Stomach (tissue), 9 donors: ENCODE results near the gene GIMAP5. TPM values are rescaled to one million over a fixed set of nuclear protein-coding genes. Genes with fewer than 3 reads are reported as not detected.

ENCODE experiments used
- DNase-seq, 2 donors: peaks; one replicate each; pipeline versions ENCODE4 v3.0.0 to v3.0.0-alpha.2; 2013 to 2019
- H3K27ac ChIP-seq, 5 donors: fragments of 200-600 bp in 4 of 5; sonication (generic) in 4 of 5; one replicate each; pipeline ENCODE4 v1.5.1; 2013 to 2019; ENCODE audit warnings: mild to moderate bottlenecking in 1 of 5, moderate library complexity in 1 of 5
- H3K27me3 ChIP-seq, 3 donors: fragments of 200-600 bp; sonication (generic); one replicate each; pipeline ENCODE4 v1.5.1; 2017 to 2019; ENCODE audit warnings: mixed run types in 1 of 3
- H3K36me3 ChIP-seq, 4 donors: fragments of 200-600 bp; sonication (generic); 1 replicate in 3 of 4; 2 replicates in 1 of 4; pipeline ENCODE4 v1.5.1; 2016 to 2019
- H3K4me1 ChIP-seq, 4 donors: fragments of 200-600 bp; sonication (generic); one replicate each; pipeline ENCODE4 v1.5.1; 2016 to 2019
- H3K4me3 ChIP-seq, 4 donors: fragments of 200-600 bp; sonication (generic) in 3 of 4; one replicate each; pipeline ENCODE4 v1.5.1; 2016 to 2019; ENCODE audit warnings: mild to moderate bottlenecking in 1 of 4
- H3K9me3 ChIP-seq, 4 donors: fragments of 200-600 bp; sonication (generic); one replicate each; pipeline ENCODE4 v1.5.1; 2016 to 2019
- EP300 ChIP-seq: sonication (generic); formaldehyde crosslinking; IDR thresholded peaks from one replicate; pipeline ENCODE4 v1.6.1; 2017; ENCODE audit warnings: antibody characterized with exemption
- POLR2A ChIP-seq, 4 donors: fragments of 450-650 bp; IDR thresholded peaks; one replicate each; pipeline ENCODE4 v1.6.1; 2016; ENCODE audit warnings: antibody characterized with exemption in 4 of 4, control low read depth in 2 of 4, mild to moderate bottlenecking in 1 of 4, moderate library complexity in 1 of 4
- POLR2AphosphoS5 ChIP-seq, 3 donors: sonication (generic); formaldehyde crosslinking; IDR thresholded peaks; one replicate each; pipeline ENCODE4 v1.6.1; 2016; ENCODE audit warnings: antibody characterized with exemption in 3 of 3
- WGBS, 5 donors: extraction: QIAGEN DNeasy Blood & Tissue Kit in 3 of 5; methylation state at CpG; one replicate each; pipeline versions ENCODE4 v1.1.5 to v1.1.7; 2013 to 2018; 5-methylcytosine and 5-hydroxymethylcytosine counted together
- intact Hi-C: fragments of 100-400 bp; cut with DNase I; formaldehyde crosslinking; loops from one replicate; pipeline ENCODE4 v1.15.1; 2023; ENCODE audit warnings: low total_unique reads
- polyA plus RNA-seq, 3 donors: library from polyadenylated mRNA; stranded (reverse); fragments of 200-250 nt; gene quantifications; one replicate each; pipeline ENCODE4 v1.2.3, GENCODE V29; 2013
- total RNA-seq, 5 donors: library from RNA; depleted of rRNA; stranded (reverse); fragments of >200 nt; gene quantifications; one replicate each; pipeline versions ENCODE4 v1.1.0 to v1.2.3, GENCODE V29; 2014 to 2016
- TF ChIP-seq, protein P1 (sequence below), 7 experiments: fragments of 450-650 bp in 4 of 7; fragments of 200-600 bp in 3 of 7; sonication (generic) in 3 of 7; IDR thresholded peaks; one replicate each; pipeline ENCODE4 v1.5.1; 2016 to 2019; ENCODE audit warnings: antibody characterized with exemption in 7 of 7, control low read depth in 2 of 7, mild to moderate bottlenecking in 1 of 7
- donor health status: healthy with polysubstance abuse.
- donor health status: Bipolar disorder and iron deficiency.
- donor health status: healthy.

GIMAP5 gene
- total and polyA plus RNA-seq, 8 donors, result 7.0 to 25.2 (median 17.5) TPM

- no peak for DNase-seq
- Histone ChIP-seq H3K36me3 (peaks cover 0 to 22% (median 8%) of the 10 kb centered on the region in 4 donors), H3K4me1 (peaks cover 8 to 25% (median 11%) of the 10 kb centered on the region in 4 donors), H3K27me3 (peaks cover 0 to 5% (median 0%) of the 10 kb centered on the region in 3 donors), H3K9me3 (no peaks in the 10 kb centered on the region), H3K4me3 (peak overlapping the region; percentile 35 to 52 (median 47)), H3K27ac (peak overlapping the region in 4 of 5 donors; percentile 71 to 80 (median 76))
- no peak for TF ChIP-seq EP300
- TF ChIP-seq, protein P1, sequence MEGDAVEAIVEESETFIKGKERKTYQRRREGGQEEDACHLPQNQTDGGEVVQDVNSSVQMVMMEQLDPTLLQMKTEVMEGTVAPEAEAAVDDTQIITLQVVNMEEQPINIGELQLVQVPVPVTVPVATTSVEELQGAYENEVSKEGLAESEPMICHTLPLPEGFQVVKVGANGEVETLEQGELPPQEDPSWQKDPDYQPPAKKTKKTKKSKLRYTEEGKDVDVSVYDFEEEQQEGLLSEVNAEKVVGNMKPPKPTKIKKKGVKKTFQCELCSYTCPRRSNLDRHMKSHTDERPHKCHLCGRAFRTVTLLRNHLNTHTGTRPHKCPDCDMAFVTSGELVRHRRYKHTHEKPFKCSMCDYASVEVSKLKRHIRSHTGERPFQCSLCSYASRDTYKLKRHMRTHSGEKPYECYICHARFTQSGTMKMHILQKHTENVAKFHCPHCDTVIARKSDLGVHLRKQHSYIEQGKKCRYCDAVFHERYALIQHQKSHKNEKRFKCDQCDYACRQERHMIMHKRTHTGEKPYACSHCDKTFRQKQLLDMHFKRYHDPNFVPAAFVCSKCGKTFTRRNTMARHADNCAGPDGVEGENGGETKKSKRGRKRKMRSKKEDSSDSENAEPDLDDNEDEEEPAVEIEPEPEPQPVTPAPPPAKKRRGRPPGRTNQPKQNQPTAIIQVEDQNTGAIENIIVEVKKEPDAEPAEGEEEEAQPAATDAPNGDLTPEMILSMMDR (IDR thresholded peaks at IDR 0.05), result peak in 1 of 7 experiments; percentile 28
- intact Hi-C loops, result no loop called here
Measured at GRCh38 chr7:150739033-150739432, 1.8 kb downstream of the GIMAP5 start.

GRCh38 chr7:150740053-150740452 lies 2.8 kb downstream of the GIMAP5 start:
- no peaks in the 10 kb centered on the region for H3K9me3 ChIP-seq
- intact Hi-C loops, result loop anchor here (10.0 kb wide), 1 partner anchor 265 kb away; no protein-coding TSS in a partner anchor
- peak overlapping the region in 3 of 5 donors; percentile 31 to 80 (median 71) for H3K27ac ChIP-seq
- DNase-seq, result no peak
- H3K27me3 ChIP-seq, result peaks cover 0 to 5% (median 0%) of the 10 kb centered on the region in 3 donors
- TF ChIP-seq EP300, result no peak
- TF ChIP-seq POLR2A (IDR thresholded peaks at IDR 0.05), result no peak
- TF ChIP-seq, protein P1 (IDR thresholded peaks at IDR 0.05), result no peak
- peak in 1 of 3 donors; percentile 17 for TF ChIP-seq POLR2AphosphoS5 (IDR thresholded peaks at IDR 0.05)
- peaks cover 0 to 22% (median 8%) of the 10 kb centered on the region in 4 donors for H3K36me3 ChIP-seq
- 58 to 79% (median 70%) methylated on average over 10 of the region's 10 CpGs for WGBS, 5 donors
- H3K4me1 ChIP-seq, result peaks cover 8 to 34% (median 16%) of the 10 kb centered on the region in 4 donors
- H3K4me3 ChIP-seq, result peak overlapping the region; percentile 35 to 52 (median 47)

GRCh38 chr7:150742286-150742968 lies 5.2 kb downstream of the GIMAP5 start:
- peak overlapping the region in 1 of 5 donors; percentile 7 for H3K27ac ChIP-seq
- peaks cover 0 to 5% (median 0%) of the 10 kb centered on the region in 3 donors for H3K27me3 ChIP-seq
- peak overlapping the region in 2 of 4 donors; percentile 9 to 23 for H3K4me3 ChIP-seq
- TF ChIP-seq EP300, result no peak
- TF ChIP-seq, protein P1 (IDR thresholded peaks at IDR 0.05), result no peak
- H3K4me1 ChIP-seq, result peaks cover 4 to 34% (median 18%) of the 10 kb centered on the region in 4 donors
- H3K36me3 ChIP-seq, result peaks cover 0 to 22% (median 8%) of the 10 kb centered on the region in 4 donors
- no peaks in the 10 kb centered on the region for H3K9me3 ChIP-seq
- no peak for DNase-seq
- intact Hi-C loops, result loop anchor here (10.0 kb wide), 1 partner anchor 268 kb away; no protein-coding TSS in a partner anchor
- 71 to 83% (median 82%) methylated on average over 14 of the region's 14 CpGs for WGBS, 5 donors

- DNase-seq, result no peak
- TF ChIP-seq POLR2A (IDR thresholded peaks at IDR 0.05) (no peak), EP300 (no peak), POLR2AphosphoS5 (IDR thresholded peaks at IDR 0.05) (no peak)
- TF ChIP-seq, protein P1 (IDR thresholded peaks at IDR 0.05), result no peak
- peaks cover 0 to 22% (median 8%) of the 10 kb centered on the region in 4 donors for H3K36me3 ChIP-seq
- H3K4me1 ChIP-seq, result peaks cover 0 to 34% (median 18%) of the 10 kb centered on the region in 4 donors
- intact Hi-C loops, result loop anchor here (10.0 kb wide), 1 partner anchor 269 kb away; no protein-coding TSS in a partner anchor
- no peaks in the 10 kb centered on the region for H3K27me3 ChIP-seq
- H3K9me3 ChIP-seq, result no peaks in the 10 kb centered on the region
- H3K27ac ChIP-seq, result no peak overlapping the region
- peak overlapping the region in 1 of 4 donors; percentile 3 for H3K4me3 ChIP-seq
- 69 to 83% (median 75%) methylated on average over 8 of the region's 8 CpGs for WGBS, 5 donors
Measured at GRCh38 chr7:150744041-150744656, 6.9 kb downstream of the GIMAP5 start.
